Epithelial cell of prostate (primary cell): ENCODE results near the gene ATP7B.

ENCODE experiments used
- DNase-seq: peaks from one replicate; pipeline ENCODE4 v3.0.0-alpha.2; 2011; ENCODE audit warnings: low read depth, low spot score
- H3K27ac ChIP-seq: fragments of 450-650 bp; 2 replicates; pipeline ENCODE4 v1.5.1; 2017; ENCODE audit warnings: mild to moderate bottlenecking

ATP7B gene

GRCh38 chr13:51955281-51955771, 55.9 kb downstream of the ATP7B start:
- no peak for DNase-seq
- H3K27ac ChIP-seq, result no peak overlapping the region

- DNase-seq, result no peak
- H3K27ac ChIP-seq, result no peak overlapping the region
Observed at GRCh38 chr13:51953347-51954195, 57.7 kb downstream of the ATP7B start.

GRCh38 chr13:51950722-51951121, 60.5 kb downstream of the ATP7B start:
- no peak for DNase-seq
- H3K27ac ChIP-seq, result no peak overlapping the region

- no peak overlapping the region for H3K27ac ChIP-seq
- no peak for DNase-seq
Observed at GRCh38 chr13:51946163-51946669, 65.0 kb downstream of the ATP7B start.

GRCh38 chr13:51945149-51945548, 66.1 kb downstream of the ATP7B start:
- no peak overlapping the region for H3K27ac ChIP-seq
- DNase-seq, result no peak

GRCh38 chr13:51944428-51944827, 66.8 kb downstream of the ATP7B start:
- H3K27ac ChIP-seq, result no peak overlapping the region

GRCh38 chr13:51943721-51944120, 67.5 kb downstream of the ATP7B start:
- no peak overlapping the region for H3K27ac ChIP-seq
- DNase-seq, result no peak

More at GRCh38 chr13:51944428-51944827, 66.8 kb downstream of the ATP7B start:
- DNase-seq, result no peak

- no peak for DNase-seq
- no peak overlapping the region for H3K27ac ChIP-seq
Observed at GRCh38 chr13:51942189-51942588, 69.1 kb downstream of the ATP7B start.

GRCh38 chr13:51938454-51938853, 72.8 kb downstream of the ATP7B start:
- DNase-seq, result no peak
- no peak overlapping the region for H3K27ac ChIP-seq

GRCh38 chr13:51937320-51938290, 73.6 kb downstream of the ATP7B start:
- H3K27ac ChIP-seq, result no peak overlapping the region
- no peak for DNase-seq

- no peak for DNase-seq
- H3K27ac ChIP-seq, result no peak overlapping the region
Observed at GRCh38 chr13:51935326-51936171, 75.7 kb downstream of the ATP7B start.

GRCh38 chr13:51934461-51935087, 76.7 kb downstream of the ATP7B start:
- H3K27ac ChIP-seq, result no peak overlapping the region
- DNase-seq, result no peak

- H3K27ac ChIP-seq, result no peak overlapping the region
- DNase-seq, result no peak
Observed at GRCh38 chr13:51933466-51934058, 77.7 kb downstream of the ATP7B start.

- DNase-seq, result no peak
- no peak overlapping the region for H3K27ac ChIP-seq
Observed at GRCh38 chr13:51932231-51932630, 79.0 kb downstream of the ATP7B start.

- no peak for DNase-seq
- H3K27ac ChIP-seq, result no peak overlapping the region
Observed at GRCh38 chr13:51931606-51932005, 79.6 kb downstream of the ATP7B start.

GRCh38 chr13:51929699-51930098, 81.6 kb downstream of the ATP7B start:
- no peak for DNase-seq
- H3K27ac ChIP-seq, result no peak overlapping the region

GRCh38 chr13:51928231-51928630, 83.0 kb downstream of the ATP7B start:
- no peak for DNase-seq
- no peak overlapping the region for H3K27ac ChIP-seq

GRCh38 chr13:51927129-51927528, 84.1 kb downstream of the ATP7B start:
- no peak overlapping the region for H3K27ac ChIP-seq
- no peak for DNase-seq

GRCh38 chr13:51926528-51926885, 84.7 kb downstream of the ATP7B start:
- H3K27ac ChIP-seq, result no peak overlapping the region
- no peak for DNase-seq
